HG02610 (cell line): ENCODE measurements around the gene ZNF81.
"Not testable (repeated sequence)": the region's sequence is repeated elsewhere in the genome, so short reads cannot be mapped to it uniquely, and the experiment has no call there.

ENCODE experiments used
- ATAC-seq: cut with Tn5 transposase; IDR thresholded peaks from one replicate; pipeline ENCODE4 v1.9.1; 2021; ENCODE audit warnings: mild to moderate bottlenecking, moderate library complexity; ENCODE audit not compliant: unreplicated experiment

Gene ZNF81

DNA sequence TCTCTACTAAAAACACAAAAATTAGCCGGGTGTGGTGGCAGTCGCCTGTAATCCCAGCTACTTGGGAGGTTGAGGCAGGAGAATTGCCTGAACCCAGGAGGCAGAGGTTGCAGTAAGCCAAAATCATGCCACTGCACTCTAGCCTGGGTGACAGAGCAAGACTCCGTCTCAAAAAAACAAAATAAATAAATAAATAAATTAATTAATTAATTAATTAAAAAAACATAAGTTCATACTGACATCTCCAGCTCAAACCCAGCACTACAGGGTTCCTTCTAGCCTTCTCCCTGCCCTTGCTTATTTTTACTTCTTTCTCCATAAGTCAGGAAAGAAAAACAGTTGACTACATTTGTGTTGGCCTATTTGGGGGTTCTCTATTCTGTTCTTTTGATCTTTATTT lies 95.3 kb downstream of the ZNF81 start:
- not testable (repeated sequence) for ATAC-seq

DNA sequence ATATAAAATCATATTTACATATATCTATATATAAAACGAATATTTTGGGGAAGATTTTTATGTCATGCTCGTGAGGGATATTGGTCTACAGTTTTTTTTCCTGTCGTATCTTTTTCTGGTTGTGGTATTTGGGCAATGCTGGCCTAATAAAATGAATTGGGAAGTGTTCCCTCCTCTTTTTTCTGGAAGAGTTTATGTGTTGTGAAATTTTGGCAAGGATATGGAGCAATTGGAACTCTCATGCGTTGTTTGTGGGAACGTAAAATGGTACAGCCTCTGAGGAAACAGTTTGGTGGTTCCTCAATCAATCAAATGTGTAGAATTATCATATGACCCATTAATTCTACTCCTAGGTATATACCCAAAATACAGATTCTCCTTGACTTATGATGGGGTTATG lies 97.2 kb downstream of the ZNF81 start:
- no peak for ATAC-seq

DNA sequence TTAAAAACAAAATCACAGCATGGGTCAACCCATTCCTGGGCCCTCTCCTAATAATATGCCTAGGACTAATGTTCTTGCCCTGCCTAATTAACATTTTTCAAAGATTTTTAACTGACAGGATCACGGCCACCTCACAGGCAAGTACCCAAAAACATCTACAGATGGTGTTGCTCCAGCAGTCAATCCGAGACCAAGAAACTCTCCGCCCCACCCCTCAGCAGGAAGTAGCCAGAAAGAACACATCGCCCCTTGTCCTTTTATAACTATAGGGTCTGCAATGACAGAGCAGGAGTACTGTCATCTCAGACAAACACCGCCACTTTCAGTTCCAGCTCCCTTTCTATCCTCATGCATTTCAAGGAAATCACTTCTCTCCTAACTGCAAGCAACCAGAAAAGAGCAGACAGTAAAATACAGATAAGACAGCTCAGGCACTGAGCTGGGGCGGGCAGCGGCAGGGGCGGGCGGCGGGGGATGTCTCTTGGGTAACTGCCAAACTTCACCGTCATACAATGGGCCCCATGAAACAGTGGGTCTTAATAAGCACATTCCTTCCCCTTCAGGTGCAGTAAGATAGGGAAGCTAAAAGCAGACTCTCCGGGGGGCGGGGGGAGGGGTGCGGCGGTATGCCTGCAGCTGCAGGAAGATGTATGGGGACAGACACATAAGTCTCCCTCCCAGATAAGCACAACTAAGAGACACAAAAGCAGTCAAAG lies 99.7 kb downstream of the ZNF81 start:
- ATAC-seq, result peak; percentile 50

DNA sequence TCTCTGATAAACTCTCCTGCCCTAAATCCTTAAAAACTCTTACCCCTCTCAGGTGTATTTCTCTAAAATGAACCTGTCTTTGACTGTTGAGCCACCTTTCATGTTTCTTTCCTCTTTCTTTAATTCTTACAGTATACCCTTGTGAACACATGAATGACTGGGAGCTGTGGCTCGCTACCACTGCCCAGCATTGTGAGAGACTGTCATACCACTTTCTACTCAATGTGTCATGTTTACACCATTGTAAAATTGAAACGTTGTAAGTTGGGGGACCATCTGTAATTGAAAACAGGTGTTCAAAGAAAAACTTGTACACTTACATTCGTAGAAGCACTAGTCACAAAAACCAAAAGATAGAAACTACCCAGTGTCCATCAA lies 100.2 kb downstream of the ZNF81 start:
- no peak for ATAC-seq

DNA sequence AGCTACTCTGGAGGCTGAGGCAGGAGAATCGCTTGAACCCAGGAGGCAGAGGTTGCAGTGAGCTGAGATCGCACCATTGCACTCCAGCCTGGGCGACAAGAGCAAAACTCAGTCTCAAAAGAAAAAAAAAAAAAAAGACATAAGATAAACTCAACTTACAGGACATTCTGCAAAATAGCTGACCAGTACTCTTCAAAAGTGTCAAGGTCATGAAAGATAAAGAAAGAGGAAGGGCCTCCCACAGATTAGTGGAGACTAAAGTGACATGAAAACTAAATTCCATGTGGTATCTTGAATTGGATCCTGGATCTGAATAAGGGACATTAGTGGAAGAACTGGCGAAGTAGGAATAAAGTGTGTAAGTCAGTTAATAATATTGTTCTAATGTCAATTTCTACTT lies 103.7 kb downstream of the ZNF81 start:
- no peak for ATAC-seq

DNA sequence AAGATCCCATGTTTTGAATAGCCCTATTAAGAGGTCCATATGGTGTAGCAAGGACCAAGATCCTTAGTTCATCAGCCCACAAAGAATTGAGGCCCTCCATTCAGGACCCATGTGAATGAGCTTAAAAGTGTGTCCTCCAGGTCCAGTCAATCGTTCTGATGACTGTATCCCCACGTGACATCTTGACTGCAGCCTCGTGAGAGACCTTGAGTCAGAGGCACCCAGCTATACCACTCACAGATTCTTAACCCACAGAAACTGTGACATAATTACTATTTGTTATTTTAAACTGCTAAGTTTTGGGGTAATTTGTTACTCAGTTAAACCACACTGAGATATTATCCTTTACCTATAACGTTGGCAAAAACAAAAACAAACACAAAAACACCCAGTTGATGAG lies 104.7 kb downstream of the ZNF81 start:
- no peak for ATAC-seq

DNA sequence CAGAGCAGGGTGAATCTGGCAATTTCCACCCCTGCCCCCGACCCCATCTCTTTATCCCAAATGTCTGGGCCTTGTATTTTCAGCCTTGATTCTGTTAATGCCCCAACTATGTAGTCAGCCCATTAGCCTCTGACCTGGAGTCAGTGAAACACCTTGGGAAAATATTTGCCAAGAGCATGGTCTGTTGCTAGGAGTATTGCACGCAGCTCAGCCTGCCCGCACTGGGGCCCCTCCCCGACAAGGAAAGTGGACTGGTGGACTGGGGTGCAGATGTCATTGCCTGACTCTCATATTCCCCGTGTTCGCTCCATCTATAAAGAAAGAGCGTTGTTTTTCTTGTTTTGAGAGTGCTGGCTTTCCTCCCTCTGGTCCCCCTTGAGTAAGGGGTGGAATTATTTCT lies 118.6 kb downstream of the ZNF81 start:
- not testable (repeated sequence) for ATAC-seq

DNA sequence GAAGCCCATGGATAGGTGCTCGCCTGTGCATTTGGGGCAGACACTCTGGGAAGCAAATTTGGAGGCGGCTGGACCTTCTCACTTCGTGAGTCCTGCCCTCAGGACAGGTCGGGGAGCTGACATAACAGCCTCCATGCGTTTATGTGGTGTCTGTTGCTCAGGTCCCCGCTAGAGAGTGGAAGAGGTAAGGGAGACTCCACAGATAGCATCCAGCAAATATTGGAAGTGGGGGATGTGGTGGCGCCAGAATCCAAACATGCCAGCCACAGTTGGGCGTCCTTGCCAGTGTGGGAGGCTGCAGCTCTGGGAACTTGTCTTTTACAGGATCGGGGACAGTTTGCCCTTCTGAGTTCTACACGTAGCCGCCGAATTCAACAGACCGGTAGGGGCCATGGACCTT lies 119.3 kb downstream of the ZNF81 start:
- ATAC-seq, result no peak

DNA sequence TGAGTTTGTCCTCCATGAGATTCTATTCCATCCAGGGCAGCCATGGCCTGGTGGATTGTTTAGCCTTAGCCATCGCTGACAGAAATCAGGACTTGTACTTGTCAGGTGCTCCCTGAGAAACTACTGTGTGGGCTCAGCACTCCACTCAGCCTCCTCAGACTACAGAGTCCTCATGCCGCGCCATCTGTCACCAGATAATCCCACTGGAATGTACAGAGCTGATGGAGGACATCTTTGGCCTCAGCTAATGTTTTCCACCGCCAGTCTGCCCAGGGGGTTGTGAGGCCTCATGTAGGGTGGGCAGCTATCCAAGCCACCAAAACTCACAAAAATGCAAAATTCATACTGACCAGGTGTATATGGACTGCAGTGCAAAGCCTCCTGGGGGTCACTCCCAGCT lies 121.5 kb downstream of the ZNF81 start:
- not testable (repeated sequence) for ATAC-seq

DNA sequence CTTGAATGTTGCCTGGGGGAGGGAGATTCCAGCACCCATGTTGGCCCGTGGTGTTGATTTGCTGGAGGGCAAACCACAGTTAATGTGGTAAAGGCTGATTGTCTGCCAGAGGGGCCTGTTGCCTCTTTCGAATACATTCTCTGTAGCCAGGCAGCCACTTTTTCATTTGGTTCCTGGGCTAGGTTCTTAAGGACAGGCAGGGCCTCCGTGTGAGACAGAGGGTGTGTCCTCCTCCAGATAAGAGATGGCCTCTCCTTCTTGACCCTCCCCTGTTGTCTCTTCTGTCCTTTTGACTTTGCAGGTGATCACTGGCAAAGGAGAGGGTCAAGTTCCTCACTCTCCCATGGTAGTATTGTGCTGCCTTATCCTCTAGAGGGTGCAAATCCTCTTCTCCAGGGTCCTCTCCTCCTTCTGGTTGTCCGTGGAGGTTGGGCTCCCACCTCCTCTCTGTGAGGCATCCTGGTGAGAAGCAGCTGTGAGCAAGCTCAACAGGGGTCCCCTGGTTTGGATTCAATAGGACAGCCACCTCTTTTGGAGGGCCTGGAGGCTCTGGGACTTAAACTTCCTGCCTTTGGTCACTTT lies 122.2 kb downstream of the ZNF81 start:
- no peak for ATAC-seq

DNA sequence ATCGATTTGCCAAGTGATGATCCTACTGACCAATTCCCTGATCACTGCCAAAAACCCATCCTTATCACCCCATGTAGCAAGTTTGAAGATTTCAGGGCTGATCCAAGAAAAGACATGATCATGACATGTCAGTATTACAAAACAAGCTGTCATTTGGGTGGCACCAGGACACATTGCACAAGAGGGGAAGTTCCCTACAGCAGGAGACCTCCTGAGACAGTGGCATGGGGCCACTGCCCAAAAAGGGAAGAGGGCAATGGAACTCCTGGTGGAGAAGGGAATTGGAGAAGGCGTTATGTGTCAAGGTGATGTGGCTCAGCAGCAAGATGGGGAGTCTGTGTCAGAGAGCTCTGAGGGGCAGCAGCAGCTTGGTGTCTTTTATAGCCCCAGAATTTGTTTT lies 123.7 kb downstream of the ZNF81 start:
- no peak for ATAC-seq

DNA sequence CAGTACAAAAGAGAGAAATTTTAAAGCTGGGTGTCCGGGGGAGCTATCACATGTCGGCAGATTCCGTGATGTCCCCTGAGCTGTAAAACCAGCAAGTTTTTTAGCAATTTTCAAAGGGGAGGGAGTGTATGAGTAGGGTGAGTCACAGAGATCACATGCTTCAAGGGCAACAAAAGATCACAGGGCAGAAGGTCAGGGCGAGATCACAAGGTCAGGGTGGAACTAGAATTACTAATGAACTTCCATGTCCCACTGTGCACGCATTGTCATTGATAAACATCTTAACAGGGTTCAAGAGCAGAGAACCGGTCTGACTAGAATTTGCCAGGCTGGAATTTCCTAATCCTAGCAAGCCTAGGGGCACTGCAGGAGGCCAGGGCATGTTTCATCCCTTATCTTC lies 125.1 kb downstream of the ZNF81 start:
- not testable (repeated sequence) for ATAC-seq

DNA sequence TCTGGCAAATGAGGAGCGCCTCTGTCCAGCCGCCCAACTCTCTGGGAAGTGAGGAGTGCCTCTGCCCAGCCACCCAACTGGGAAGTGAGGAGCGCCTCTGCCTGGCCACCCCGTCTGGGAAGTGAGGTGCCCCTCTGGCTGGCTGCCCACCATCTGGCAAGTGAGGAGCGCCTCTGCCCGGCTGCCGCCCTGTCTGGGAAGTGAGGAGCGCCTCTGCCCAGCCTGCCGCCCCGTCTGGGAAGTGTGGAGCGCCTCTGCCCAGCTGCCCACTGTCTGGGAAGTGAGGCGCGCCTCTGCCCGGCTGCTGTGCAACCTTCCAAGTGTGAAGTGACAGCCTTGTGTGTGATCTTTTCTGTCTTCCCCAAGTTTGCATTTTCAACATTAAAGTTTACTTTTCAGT lies 128.8 kb downstream of the ZNF81 start:
- not testable (repeated sequence) for ATAC-seq
